ENCODE results near the gene GJA1.

DNA sequence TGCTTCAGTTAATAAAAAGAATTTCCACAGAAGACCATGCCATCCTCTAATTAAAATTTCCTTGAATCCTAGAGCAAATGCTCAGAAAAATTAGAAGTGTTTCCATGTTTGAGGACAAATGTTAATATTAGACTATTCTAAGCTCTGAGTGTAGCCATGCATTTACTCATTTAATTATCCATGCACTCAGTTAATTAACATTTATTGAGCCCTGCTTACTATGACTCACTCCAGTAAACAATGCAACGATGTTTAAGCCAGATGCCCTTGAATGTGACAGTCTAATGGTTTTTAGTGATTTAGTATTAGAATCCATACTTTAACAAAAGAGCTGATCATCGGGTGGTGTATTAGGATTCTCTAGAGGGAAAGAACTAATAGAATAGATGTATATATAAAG lies 37.3 kb upstream of the GJA1 start:
- TF ChIP-seq EZH2 (IDR thresholded peaks at IDR 0.05; ENCODE audit: borderline replicate concordance, low read depth, low read length, poor library complexity, severe bottlenecking) (no peak), CTCF (conservative IDR thresholded peaks at IDR 0.05; ENCODE audit: low read depth, low read length) (no peak)
